GM21515 (cell line): Measurements from ENCODE around the gene SLC22A4.

Experiments used
- ATAC-seq: cut with Tn5 transposase; IDR thresholded peaks from one replicate; pipeline ENCODE4 v1.9.1; 2021; ENCODE audit not compliant: unreplicated experiment

The SLC22A4 gene

DNA sequence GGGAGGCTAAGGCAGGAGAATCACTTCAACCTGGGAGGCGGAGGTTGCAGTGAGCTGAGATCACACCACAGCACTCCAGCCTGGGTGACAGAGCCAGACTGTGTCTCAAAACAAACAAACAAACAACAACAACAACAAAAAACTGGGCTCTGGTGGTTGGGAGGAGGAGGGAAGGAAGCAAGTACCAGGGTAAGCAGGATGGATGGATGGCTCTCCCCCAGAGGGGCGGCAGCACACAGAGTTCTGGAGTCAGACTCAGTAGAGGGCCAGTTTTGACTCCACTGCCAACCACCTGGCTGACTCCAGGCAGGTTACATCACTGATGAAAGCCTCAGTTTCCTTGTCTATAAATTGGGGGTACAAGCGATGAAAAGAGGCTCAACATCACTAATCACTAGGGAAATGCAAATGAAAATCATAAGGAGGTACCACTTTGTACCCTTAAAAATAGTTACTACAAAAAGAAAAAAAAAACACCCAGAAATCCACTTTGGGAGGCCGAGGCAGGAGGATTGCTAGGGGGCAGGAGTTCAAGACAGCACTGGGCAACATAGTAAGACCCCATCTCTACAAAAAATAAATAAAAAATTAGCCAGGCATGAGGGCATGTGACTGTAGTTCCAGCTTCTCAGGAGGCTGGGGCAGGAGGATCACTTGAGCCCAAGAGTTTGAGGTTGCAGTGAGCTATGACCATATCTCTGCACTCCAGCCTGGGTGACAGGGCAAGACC is 3.2 kb downstream of the SLC22A4 start:
- no peak for ATAC-seq

DNA sequence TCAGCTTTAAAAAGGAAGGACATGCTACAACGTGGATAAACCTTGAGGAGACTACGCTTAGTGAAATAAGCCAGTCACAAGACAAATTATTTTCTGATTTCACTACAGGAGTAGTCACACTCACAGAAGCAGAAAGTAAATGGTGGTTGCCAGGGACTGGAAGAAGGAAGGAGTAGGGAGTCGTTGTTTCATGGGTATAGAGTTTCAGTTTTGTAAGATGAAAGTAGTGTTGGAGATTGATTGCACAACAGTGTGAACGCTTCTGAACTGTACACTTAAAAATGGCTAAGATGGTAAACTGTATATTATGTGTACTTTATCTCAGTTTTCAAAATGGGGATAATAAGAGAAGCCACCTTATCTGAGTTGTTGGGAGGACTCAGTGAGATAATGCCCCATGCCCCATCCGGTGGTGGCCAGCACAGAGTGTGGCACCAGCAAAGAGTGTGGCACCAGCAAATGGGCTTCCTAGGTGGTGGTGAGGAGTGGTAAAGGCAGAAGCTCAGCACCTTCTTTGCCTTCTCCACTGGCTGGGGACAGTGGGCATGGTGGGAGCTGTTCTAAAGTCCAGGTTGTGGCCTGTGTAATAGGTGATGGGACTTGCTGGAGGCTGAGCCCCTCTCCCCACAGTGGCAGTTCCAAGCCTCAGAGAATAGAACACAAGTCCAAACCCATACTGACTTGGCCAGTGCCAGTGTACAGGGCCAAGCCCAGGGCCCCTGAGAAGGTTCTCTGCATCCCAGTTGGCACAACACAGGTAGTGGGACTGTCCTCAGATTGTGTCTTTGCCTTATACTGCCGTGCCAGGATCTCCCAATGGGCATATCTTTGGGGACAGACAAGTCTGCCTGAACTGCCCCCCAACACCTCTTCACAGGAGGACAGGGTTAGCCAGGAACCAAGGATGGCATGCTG is 4.4 kb downstream of the SLC22A4 start:
- ATAC-seq = no peak

DNA sequence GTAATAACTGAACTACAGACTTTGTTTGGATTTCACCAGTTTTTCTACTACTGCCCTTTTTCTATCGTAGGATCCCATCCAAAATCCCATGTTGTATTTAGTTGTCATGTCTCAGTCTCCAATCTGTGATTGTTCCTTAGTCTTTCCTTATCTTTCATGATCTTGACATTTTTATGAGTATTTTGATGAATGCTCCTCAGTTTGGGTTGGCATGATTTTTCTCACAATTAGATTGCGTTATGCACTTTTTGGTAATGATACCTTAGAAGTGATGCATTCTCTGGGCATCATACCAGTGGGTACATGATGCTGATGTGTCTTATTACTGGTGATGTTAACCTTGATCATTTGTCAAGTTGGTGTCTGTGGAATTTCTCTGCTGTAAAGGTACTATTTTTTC is 5.7 kb downstream of the SLC22A4 start:
- ATAC-seq = no peak

DNA sequence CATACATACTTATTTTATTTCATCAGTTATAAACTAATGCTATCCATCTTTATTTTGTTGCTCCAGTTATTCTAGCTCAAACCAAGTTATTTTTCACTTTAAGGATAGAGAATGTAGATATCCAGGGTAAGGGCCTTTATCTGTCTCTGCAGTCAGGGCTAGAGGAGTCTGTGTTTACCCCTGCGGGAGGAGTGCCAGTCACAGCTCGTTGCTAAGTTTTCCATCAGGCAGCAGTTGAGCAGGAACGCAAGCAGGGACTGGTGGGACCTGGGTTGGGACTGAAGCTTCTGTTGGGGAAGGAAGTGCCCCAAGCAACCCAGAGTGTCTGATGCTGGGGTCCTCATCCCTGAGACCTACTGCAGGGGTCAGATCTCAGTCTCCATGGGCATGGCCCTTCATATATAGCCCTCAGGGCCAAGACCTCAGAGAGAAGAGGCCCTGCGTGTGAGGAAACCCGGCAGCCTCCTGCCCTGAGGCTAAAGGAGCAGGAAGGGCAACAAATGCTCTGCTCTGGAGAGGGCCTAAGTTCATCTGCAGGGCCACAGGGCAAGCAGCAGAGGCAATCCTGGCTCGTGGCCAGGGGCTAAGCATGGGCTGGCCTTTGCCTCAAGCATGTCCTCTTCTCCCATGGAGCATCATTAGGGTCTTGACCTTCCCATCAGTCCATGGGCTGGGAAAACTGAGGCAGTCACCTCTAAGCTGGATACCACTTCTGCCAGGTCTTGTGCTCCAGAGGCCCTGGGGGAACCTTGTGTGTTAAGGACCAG is 6.6 kb downstream of the SLC22A4 start:
- ATAC-seq = no peak

DNA sequence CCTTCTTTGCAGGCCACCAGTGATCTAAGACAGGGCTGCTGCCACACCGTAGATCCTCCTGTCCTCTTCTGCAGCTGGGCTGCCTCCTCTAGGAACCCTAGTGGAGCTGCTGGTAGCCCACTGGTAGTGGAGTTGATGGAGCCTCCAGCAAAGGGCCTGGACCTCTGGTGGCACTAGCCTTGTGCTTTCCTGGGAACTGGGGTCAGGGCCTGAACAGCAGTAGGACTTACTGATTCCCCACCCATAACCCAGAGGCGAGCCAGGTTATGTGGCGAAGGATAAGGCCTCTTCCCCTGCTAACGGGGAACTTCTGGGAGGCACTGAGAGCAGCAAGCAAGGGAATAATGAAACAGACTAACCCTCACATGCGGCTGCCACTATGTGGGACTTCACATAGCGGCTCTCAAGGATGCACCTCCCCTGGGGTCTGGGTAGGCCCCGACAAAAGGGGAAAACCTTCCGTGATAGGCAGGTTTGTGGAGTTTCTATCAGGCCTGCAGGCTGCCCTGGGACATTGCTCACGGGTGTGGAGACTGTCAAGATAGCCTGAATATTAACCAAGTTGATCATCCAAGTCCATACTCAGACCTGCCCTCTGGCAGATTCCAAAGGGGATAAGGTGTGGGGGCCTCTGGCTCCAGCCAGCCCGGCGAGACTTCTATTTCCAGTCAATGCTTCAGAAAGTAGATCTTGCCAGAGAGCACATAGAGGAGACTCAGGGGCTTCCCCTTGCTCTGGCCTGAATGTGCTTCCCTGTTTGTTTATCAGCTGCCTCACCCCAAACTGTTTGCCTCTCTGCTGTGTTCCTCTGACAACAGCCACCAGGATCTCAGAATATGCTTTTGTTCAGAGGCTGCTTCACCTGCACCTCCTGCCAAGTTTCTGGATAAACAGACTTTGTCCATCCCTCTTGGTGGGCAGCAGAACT is 7.4 kb downstream of the SLC22A4 start:
- ATAC-seq = no peak

DNA sequence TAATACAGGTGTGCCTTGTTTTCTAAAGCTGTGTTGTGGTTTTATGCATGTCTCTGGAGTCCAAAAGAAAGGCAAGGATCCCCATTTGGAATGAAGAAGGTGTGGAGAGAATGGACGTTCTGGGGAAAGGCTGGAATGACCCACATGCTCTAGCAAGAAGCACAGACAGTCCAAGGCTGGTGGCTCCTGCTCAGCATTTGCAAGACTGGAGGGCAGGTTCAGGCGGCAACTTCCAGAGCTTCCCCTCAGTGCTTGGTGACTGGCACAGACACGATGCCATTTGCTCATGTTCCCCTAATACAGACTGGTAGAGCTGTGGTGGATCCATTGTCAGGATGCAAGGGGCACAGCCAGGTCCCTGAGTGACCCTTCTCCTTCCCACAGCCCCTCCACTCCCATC is 8.2 kb downstream of the SLC22A4 start:
- no peak for ATAC-seq

DNA sequence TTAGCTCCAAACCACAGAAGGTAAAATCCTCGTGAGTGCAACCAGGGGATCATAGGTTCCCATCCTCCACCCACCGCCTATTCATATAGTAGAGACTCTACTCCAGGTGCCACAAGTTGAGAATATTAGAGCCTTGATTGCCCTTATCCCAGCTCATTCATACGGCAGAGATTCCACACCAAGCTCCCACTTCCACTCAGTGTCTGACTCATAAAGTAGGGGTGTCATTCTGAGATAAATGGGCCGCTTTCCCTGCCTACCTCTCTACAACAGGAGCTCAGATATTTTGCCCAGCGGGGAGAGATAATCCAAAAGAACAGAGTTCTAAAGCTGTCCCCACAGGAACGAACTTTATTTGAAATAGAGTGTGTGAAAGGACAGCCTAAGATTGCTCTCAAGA is 9.4 kb downstream of the SLC22A4 start:
- ATAC-seq = no peak

DNA sequence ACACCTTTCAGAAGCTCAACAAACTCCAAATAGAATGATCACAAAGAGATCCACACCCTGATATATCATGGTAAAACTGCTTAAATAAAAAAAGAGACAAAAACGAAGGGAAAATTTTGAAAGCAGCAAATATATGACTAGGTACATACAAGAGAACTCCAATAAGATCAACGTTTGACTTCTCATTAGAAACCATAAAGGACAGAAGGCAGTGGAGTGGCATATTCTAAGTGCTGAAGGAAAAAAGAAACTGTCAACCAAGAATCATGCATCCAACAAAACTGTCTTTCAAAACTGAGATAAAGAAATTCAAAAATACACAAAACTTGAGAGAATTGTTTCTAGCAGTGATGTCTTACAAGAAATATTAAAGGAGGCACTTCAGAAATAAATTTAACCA is 11.2 kb downstream of the SLC22A4 start:
- ATAC-seq = no peak

DNA sequence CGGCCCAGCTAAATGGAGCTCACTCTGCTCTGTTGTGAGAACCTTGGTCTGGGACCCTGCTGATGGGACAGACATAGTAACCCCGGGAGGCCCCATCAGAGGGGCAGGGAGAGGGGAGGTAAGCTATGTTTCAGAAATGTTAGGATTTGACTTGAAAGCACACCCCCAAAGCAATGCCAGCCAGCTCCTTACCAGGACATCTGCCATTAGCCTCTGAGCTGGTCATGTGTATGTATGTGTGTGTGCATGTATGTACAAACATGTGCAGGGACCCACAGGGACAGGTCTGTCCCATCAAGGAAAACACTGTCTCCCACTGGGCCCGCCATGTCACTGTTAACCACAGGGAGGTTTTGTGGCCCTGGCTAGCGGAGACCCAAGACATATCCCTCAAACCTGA is 14.5 kb downstream of the SLC22A4 start:
- no peak for ATAC-seq

DNA sequence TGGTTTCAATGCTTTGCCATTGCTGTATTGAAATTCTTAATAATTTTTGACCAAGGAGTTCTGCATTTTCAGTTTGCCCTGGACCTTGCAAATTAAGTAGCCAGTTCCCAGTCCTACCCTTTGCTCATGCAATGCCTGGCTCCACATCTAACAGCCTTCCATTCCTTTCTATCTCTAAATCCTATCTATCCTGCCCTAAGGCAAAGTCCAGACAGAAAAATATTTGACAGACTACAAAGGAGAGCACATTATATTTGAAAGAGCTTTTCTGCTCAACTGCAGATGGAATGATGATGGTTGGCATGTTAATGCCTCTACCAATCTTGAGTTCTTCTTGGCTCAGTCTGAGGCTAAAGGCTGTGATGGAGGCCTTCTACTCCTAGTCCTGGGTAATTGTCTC is 15.5 kb downstream of the SLC22A4 start:
- no peak for ATAC-seq

DNA sequence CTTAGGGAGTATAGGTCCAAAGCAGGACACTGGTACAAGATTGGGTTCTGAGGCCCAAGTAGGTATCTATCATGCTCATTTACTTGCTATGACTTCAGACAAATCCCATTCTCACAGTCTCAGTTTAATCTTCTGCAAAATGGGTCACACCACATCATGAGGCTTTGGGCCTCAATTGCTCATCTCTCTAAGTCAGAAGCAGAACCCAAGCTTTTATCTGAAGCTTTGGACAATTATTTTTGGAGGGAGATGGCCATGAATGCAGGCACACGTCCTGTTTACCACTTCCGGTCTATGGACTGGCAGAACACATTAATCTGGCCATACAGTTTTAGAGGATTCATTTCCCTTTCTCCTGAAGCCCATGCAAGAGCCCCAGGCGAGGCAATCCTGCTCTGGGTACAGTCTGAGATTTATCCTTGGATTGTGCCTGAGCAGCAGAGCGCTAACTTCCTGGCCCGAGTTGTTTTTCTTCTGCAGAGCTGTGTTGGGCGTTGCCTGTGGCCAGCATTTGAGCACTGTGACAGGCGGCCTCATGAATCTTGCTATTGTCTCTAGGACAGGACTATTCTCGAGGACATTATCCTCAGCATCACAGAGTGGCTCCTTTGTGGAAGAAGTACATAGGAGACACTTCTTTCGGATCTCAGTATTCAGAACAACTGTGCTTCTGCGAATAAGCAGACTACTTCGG is 16.1 kb downstream of the SLC22A4 start:
- ATAC-seq = no peak

DNA sequence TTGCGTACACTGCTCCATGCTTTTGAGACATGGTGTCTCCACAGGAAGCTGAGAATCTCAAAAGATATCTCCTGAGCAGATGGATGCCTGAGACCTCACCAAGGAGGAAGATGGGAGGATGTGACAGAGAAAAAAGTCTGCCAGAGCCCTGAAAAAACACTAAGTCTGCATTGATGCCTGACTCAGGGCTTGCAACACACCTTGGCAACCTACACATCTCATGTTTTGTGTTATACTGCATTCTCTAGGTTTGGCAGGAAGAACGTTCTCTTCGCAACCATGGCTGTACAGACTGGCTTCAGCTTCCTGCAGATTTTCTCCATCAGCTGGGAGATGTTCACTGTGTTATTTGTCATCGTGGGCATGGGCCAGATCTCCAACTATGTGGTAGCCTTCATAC is 19.2 kb downstream of the SLC22A4 start:
- no peak for ATAC-seq

DNA sequence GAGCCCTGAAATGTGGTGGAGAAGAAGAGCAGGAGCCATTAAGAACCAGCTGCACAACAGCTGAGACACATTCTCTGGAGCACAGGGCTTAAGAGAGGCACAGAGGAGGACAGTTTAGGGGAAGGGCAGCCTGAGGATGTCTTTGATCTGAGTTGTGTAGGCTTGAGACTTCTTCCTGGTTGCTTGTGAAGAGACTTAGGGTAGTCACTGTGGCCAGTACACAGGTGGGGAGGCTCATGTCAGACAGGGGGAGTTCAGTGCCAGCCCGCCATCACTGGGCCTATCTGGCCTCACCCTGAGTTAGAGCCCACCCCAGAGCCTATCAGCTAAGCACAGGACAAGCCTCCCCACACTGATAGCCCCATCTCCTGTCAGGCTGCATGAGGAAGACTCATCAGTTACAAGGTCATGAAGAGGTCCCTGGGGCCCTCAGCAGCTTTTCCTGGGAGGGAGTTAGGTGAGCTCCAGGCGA is 19.8 kb downstream of the SLC22A4 start:
- no peak for ATAC-seq

DNA sequence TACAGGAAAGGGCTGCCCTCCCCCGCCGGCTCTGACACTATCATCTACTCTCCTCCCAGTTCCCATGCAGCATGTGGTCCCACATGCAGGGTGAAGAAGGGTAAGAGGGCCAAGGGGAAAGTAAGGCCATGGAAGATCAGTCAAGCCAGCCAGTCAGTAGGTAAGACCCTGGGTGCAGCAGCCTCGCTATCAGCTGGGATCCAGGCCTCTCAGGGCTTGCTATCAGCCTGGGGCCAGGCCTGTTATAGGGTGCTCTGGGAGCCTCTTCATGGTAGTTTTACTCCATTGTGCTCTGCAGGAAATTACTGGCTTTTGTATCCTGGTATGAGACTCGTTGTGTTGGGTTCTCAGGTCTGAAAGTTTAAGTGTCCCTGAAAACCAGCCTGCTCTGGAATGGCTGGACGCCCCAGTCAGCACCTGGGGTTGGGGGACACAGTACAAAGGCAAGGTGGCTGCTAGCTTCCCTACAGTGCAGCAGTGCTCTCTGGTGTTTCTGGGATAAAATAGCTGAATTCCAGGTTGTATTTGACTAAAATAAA is 21.4 kb downstream of the SLC22A4 start:
- ATAC-seq = no peak

DNA sequence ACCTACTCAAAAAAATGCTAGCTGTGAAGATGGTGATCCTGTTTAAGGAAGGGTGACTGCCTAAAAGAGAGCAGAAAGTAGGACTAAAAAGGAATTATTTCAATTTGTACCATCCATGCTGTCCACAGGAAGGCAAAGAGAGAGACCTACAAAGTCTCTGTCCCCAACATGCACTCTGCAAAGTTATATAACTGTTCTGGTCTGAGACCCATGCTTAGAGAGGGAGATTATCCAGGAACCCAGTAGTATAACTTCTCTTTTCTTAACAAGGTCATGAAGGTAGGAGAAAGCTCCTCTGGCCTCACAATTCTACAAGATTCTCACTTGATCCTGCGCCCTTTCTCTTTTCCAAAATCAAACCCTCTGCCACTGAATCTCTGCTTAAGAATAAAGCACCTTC is 25.8 kb downstream of the SLC22A4 start:
- ATAC-seq = no peak

DNA sequence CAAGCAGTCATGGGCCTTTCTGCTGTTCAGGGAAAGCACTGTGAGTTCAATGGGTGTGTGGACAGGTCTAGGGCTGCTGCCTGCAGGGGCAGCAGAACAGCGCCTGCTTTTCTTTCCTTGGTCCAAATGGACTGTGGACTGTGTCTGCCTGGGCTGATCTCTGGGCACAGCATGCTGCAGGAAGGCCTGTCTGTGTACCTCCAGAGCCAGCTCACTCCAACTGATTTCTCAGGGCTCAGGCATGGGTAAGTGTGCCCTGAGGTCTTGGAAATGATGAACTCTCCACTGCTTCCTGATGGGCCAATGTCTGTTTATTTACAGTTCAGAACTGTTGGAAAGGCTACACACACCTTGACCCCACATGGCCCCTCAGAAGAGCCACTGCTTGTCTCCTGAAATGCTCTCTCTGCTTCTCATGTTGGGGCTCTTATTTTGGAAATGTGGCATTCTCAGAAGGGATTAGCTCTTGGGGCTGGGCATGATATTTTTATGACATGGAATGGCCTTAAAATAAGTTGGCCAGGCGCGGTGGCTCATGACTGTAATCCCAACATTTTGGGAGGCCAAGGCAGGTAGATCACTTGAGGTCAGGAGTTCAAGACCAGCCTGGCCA is 27.0 kb downstream of the SLC22A4 start:
- ATAC-seq = no peak

DNA sequence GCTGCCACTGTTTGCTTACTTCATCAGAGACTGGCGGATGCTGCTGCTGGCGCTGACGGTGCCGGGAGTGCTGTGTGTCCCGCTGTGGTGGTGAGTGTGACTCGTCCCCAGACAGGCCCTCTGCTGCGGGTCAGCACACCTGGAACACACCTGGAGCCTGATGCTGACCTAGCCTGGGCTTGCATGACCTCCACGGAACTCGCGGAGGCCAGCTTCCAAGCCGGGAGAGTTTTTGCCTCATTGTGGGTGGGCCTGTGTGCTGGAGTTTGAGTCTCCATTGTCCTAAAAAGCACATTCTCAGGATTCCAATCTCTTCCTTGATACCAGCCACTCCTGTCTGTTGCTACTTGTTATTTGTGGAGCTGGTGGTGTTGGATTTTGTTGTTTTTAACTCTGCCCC is 28.1 kb downstream of the SLC22A4 start:
- no peak for ATAC-seq

DNA sequence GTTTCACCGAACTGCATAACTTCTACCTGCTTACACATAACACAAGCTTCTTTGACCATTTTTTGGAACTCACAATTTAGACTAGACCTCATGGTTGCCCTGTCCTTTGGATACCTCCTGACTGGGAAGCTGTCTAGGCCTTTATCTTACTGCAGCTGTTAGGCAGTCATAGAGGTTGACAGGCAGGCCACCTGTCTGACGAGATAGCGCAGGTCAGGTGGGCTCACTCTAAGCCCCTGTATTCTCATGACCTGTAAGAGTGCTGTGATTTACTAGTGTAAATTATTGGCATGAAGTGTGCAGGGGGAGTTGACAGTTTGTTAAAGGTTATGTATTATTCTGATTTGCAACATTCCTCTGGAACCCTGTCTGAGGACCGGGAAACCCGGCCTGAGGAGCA is 29.0 kb downstream of the SLC22A4 start:
- no peak for ATAC-seq

DNA sequence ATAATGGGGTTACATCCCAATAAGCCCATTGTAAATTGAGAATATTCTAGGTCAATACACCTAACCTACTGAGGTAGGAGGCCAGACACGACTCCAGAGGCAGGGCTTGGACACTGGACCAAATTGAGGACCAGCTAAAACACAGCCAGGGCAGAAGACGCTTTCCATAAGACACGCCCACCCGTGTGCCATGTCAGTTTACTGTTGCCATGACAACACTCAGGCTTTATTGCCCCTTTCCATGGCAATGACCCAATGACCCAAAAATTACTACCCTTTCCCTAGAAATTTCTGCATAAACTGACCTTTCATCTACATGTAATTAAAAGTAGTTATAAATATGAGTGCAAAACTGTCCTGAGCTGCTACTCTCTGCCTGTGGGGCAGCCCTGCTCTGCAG is 31.5 kb downstream of the SLC22A4 start:
- no peak for ATAC-seq
